GM12875 (cell line): ENCODE data around the gene CDH19.
A peak's percentile ranks its signal among the peaks of the same experiment; 100 is the strongest.

Source experiments
- H3K4me3 ChIP-seq: one replicate; pipeline ENCODE4 v1.5.1; 2011; ENCODE audit warnings: low read depth, low read length, control low read depth
- TF ChIP-seq, protein P1 (sequence below): IDR thresholded peaks from 2 replicates; pipeline ENCODE4 v1.5.1; 2011; ENCODE audit warnings: low read depth, mild to moderate bottlenecking, control low read depth, inconsistent platforms, low read length, moderate library complexity, borderline replicate concordance; ENCODE audit not compliant: insufficient read depth

CDH19 gene

DNA sequence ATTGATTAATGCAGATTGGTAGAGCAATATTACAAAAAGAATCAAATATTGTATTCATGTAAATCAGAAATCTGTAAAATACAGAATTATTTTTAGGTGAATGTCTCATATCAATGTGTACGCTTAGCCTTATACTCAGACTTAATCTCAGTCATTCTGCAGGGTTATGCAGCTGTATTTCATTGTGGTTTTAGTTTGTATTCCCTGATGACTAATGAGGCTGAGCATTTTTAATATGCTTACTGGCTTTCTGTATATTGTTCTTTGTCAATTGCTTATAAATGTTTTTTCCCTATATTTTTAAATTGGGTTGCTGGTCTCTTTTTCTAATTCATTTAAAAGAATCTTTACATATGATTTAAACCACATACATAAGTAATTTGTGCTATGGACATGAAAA, 50.1 kb downstream of the CDH19 start:
- TF ChIP-seq, protein P1, sequence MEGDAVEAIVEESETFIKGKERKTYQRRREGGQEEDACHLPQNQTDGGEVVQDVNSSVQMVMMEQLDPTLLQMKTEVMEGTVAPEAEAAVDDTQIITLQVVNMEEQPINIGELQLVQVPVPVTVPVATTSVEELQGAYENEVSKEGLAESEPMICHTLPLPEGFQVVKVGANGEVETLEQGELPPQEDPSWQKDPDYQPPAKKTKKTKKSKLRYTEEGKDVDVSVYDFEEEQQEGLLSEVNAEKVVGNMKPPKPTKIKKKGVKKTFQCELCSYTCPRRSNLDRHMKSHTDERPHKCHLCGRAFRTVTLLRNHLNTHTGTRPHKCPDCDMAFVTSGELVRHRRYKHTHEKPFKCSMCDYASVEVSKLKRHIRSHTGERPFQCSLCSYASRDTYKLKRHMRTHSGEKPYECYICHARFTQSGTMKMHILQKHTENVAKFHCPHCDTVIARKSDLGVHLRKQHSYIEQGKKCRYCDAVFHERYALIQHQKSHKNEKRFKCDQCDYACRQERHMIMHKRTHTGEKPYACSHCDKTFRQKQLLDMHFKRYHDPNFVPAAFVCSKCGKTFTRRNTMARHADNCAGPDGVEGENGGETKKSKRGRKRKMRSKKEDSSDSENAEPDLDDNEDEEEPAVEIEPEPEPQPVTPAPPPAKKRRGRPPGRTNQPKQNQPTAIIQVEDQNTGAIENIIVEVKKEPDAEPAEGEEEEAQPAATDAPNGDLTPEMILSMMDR: no peak
- H3K4me3 ChIP-seq: no peak overlapping the region

DNA sequence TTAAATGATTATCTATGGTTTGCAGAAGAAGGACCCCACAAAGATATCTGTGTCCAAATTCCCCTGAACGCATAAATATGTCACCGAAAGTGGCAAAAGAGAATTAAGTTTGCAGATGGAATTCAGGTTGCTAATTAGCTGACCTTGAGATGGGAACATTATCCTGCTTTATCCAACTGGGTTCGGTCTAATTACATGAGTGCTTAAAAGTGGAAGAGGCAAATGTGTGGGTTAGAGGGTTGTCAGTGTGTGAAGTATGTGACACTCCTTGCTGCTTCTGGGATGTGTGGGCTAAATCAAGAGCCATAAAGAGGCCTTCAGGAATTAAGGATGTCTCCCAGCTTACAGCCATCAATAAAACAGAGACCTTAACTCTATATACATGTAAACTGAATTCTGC, 53.5 kb downstream of the CDH19 start:
- TF ChIP-seq, protein P1: no peak
- no peak overlapping the region for H3K4me3 ChIP-seq

DNA sequence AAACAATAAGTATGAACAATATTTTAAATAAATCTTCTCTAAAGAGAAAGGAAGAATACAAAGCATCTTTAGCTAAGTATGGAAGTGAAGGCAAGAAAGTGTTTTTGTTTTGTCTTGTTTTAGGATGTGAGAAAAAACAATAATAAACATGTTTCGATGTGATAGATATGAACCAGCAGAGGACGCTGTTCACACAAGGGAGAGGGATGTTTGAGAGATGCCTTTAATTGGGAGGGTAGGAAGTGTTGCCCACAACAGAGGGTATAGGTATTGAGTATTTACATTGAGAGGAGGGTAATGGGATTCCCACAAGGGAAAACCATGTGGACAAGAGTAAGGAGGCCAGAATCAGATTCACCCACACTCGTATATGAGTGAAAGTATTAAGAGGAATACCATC, 55.1 kb downstream of the CDH19 start:
- TF ChIP-seq, protein P1: peak; percentile 38; the same call in 1 of the 2 replicates
- H3K4me3 ChIP-seq: no peak overlapping the region

DNA sequence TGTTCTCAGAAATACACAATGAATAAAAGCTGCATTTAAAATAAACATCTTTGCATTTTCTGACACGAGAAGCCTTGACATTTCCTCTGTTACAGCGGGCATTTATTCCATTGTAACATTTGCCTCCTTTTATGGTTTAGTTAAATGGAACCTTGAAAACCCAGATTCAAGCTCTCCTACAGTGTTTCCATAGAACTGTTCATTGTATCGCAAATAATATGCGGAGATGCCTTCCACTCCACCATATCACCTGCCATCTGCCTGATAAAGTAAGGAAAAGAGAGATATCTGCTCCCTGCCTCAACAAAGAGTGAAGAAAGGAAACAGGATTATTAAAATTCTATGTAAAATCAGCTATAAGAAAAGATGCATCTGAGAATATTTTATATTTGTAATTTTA, 69.8 kb downstream of the CDH19 start:
- H3K4me3 ChIP-seq: no peak overlapping the region
- TF ChIP-seq, protein P1: no peak

DNA sequence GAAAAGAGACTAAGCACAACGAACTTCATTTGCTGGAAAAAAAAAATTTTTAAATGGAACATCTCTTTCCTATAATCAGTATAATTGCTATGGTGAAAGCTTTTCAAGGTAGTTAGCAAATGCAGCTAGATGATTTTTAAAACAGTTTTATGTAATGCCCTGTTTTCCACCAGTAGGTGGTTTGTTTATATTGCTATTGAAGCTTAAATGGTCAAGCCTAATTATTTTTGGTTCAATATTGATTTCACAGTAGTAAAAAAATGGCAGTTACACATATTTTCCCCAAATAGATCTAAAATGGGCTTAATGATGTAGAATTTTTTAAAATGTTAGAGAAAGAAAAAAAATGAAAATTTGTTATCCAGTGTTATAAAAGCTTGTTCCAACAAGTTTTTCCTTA, 70.2 kb downstream of the CDH19 start:
- TF ChIP-seq, protein P1: no peak
- no peak overlapping the region for H3K4me3 ChIP-seq

DNA sequence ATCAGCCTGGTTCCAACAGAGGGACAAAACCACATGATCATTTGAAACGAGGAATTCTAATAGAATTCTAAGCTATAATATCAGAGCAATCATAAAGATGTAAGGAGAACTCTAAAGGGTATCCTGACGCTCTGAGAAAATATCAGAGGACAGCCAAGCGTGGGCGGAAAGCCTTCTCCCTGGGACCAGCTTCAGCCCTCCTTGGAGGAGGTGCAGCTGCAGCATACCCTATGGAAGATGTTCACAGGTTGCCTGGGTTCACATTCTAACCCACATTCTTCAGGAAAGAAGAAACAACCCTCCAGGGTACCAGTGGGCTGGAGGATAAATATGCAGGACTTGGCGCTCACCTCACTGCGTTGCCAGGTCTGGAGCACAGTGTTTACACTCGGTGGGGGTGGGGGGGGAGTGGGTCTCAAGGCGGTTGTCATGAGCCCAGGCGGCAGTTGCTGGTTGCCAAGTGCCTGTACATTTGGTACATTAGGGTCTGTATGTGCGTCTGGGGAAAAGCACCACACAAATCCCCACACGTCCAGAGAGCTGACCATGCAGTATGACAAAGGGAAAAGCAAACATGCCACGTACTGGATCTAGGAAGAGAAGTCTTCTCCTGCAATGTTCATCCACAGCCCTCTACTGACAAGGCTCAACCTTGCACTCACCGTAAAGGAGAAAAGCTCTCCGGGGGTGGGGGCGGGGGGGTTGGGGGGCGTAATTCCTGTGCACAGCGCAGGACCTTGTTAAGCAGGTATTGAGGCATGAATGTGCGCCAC, 80.5 kb downstream of the CDH19 start:
- no peak overlapping the region for H3K4me3 ChIP-seq
- TF ChIP-seq, protein P1: no peak

DNA sequence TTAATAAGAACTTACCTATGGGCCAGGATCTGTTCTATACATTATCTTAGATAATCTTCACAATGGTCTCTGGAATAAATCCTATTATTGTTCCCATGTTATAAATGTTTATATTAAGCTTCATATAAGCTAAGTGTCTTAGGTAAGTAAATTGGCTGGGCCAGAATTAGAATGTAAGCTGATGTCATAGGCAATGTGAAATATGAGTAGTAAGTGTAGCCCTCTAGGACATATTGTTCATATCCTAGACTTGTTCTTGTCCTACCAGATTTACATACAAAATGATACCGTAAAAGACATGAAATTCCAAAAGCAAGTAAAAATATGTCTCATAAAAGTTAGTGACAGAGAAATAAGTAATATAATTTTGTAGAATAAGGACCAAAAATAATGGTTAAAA, 89.9 kb downstream of the CDH19 start:
- no peak overlapping the region for H3K4me3 ChIP-seq
- TF ChIP-seq, protein P1: no peak
